HG03378 (cell line): ENCODE data around the gene CELSR1.

Experiments used
- ATAC-seq: cut with Tn5 transposase; IDR thresholded peaks from one replicate; pipeline ENCODE4 v1.9.1; 2021; ENCODE audit warnings: mild to moderate bottlenecking, moderate library complexity; ENCODE audit not compliant: unreplicated experiment

CELSR1 gene

GRCh38 chr22:46465345-46465720 is 72.1 kb downstream of the CELSR1 start:
- no peak for ATAC-seq

- no peak for ATAC-seq
These were observed 72.6 kb downstream of the CELSR1 start for GRCh38 chr22:46464701-46465344.

GRCh38 chr22:46464296-46464695 is 73.1 kb downstream of the CELSR1 start:
- no peak for ATAC-seq

GRCh38 chr22:46463435-46464227 is 73.8 kb downstream of the CELSR1 start:
- no peak for ATAC-seq

GRCh38 chr22:46462726-46463371 is 74.6 kb downstream of the CELSR1 start:
- ATAC-seq = no peak

- ATAC-seq = no peak
These were observed 75.7 kb downstream of the CELSR1 start for GRCh38 chr22:46461566-46462180.

- ATAC-seq = no peak
These were observed 76.6 kb downstream of the CELSR1 start for GRCh38 chr22:46460857-46461256.

GRCh38 chr22:46459347-46460065 is 77.9 kb downstream of the CELSR1 start:
- ATAC-seq = no peak

- ATAC-seq = no peak
These were observed 78.9 kb downstream of the CELSR1 start for GRCh38 chr22:46458525-46458924.

GRCh38 chr22:46457502-46458488 is 79.6 kb downstream of the CELSR1 start:
- no peak for ATAC-seq

- no peak for ATAC-seq
These were observed 80.6 kb downstream of the CELSR1 start for GRCh38 chr22:46456818-46457163.

- no peak for ATAC-seq
These were observed 82.0 kb downstream of the CELSR1 start for GRCh38 chr22:46455446-46455845.

- ATAC-seq = no peak
These were observed 82.7 kb downstream of the CELSR1 start for GRCh38 chr22:46454504-46455269.

- no peak for ATAC-seq
These were observed 83.5 kb downstream of the CELSR1 start for GRCh38 chr22:46453829-46454503.

GRCh38 chr22:46453006-46453828 is 84.2 kb downstream of the CELSR1 start:
- ATAC-seq = no peak

- no peak for ATAC-seq
These were observed 85.0 kb downstream of the CELSR1 start for GRCh38 chr22:46452195-46453005.

- ATAC-seq = no peak
These were observed 85.7 kb downstream of the CELSR1 start for GRCh38 chr22:46451741-46452140.
